ENCODE results near the gene RGPD6.
"Not testable (repeated sequence)": the region's sequence is repeated elsewhere in the genome, so short reads cannot be mapped to it uniquely, and the experiment has no call there.

Gene RGPD6

GRCh38 chr2:110576763-110577416 is at the start of gene RGPD6:
Gene RGPD6 (minus strand): TSS chr2:110577222. CDS start chr2:110577024, 198 bp downstream.
- not testable (repeated sequence) for DNase-seq

- DNase-seq, result not testable (repeated sequence)
Measured at GRCh38 chr2:110619326-110619939, 42.4 kb upstream of the RGPD6 start.

GRCh38 chr2:110613927-110614326 is 36.9 kb upstream of the RGPD6 start:
- DNase-seq, result not testable (repeated sequence)

- not testable (repeated sequence) for DNase-seq
Measured at GRCh38 chr2:110610613-110611250, 33.7 kb upstream of the RGPD6 start.

GRCh38 chr2:110609843-110610612 is 33.0 kb upstream of the RGPD6 start:
- not testable (repeated sequence) for DNase-seq

GRCh38 chr2:110608788-110609502 is 31.9 kb upstream of the RGPD6 start:
- not testable (repeated sequence) for DNase-seq

GRCh38 chr2:110605057-110605456 is 28.0 kb upstream of the RGPD6 start:
- DNase-seq, result not testable (repeated sequence)

GRCh38 chr2:110603917-110604591 is 27.0 kb upstream of the RGPD6 start:
- DNase-seq, result not testable (repeated sequence)

- not testable (repeated sequence) for DNase-seq
Measured at GRCh38 chr2:110602139-110602538, 25.1 kb upstream of the RGPD6 start.

GRCh38 chr2:110591973-110592372 is 15.0 kb upstream of the RGPD6 start:
- not testable (repeated sequence) for DNase-seq

- not testable (repeated sequence) for DNase-seq
Measured at GRCh38 chr2:110589677-110590330, 12.8 kb upstream of the RGPD6 start.

GRCh38 chr2:110588520-110588919 is 11.5 kb upstream of the RGPD6 start:
- not testable (repeated sequence) for DNase-seq

- DNase-seq, result not testable (repeated sequence)
Measured at GRCh38 chr2:110579216-110579965, 2.4 kb upstream of the RGPD6 start.

GRCh38 chr2:110578429-110578828 is 1.4 kb upstream of the RGPD6 start:
- DNase-seq, result not testable (repeated sequence)

- not testable (repeated sequence) for DNase-seq
Measured at GRCh38 chr2:110499755-110500377, 77.2 kb downstream of the RGPD6 start.

- DNase-seq, result not testable (repeated sequence)
Measured at GRCh38 chr2:110496027-110496426, 81.0 kb downstream of the RGPD6 start.

GRCh38 chr2:110494488-110494887 is 82.5 kb downstream of the RGPD6 start:
- DNase-seq, result not testable (repeated sequence)

GRCh38 chr2:110488991-110489390 is 88.0 kb downstream of the RGPD6 start:
- not testable (repeated sequence) for DNase-seq
